H9 (cell line): Measurements from ENCODE around the gene ANKRD35. TPM values are rescaled to one million over a fixed set of nuclear protein-coding genes. Genes with fewer than 3 reads are reported as not detected.

Experiments
- DNase-seq: peaks from one replicate; pipeline ENCODE4 v3.0.0-alpha.2; 2017
- H2AFZ ChIP-seq: one replicate; pipeline ENCODE4 v1.6.1; 2013; ENCODE audit warnings: mild to moderate bottlenecking, low read length, control low read depth, moderate library complexity
- H2AK5ac ChIP-seq: 2 replicates; pipeline ENCODE4 v1.6.1; 2013; ENCODE audit warnings: low read length, control low read depth, mixed read lengths; ENCODE audit not compliant: insufficient read length
- H2BK120ac ChIP-seq: one replicate; pipeline ENCODE4 v1.6.1; 2013; ENCODE audit warnings: low read depth, mild to moderate bottlenecking, low read length, control low read depth, inconsistent platforms; ENCODE audit not compliant: poor library complexity, severe bottlenecking
- H2BK12ac ChIP-seq: 2 replicates; pipeline ENCODE4 v1.6.1; 2013; ENCODE audit warnings: low read length, control low read depth, mixed read lengths, low read depth; ENCODE audit not compliant: insufficient read length
- H2BK15ac ChIP-seq: 2 replicates; pipeline ENCODE4 v1.6.1; 2013; ENCODE audit warnings: low read depth, low read length, control low read depth
- H2BK20ac ChIP-seq: one replicate; pipeline ENCODE4 v1.6.1; 2013; ENCODE audit warnings: low read depth, mild to moderate bottlenecking, low read length, control low read depth, inconsistent platforms; ENCODE audit not compliant: poor library complexity, severe bottlenecking
- H2BK5ac ChIP-seq: 2 replicates; pipeline ENCODE4 v1.6.1; 2013; ENCODE audit warnings: low read length, control low read depth, mixed read lengths; ENCODE audit not compliant: insufficient read length
- H3K14ac ChIP-seq: 2 replicates; pipeline ENCODE4 v1.6.1; 2013; ENCODE audit warnings: low read length, control low read depth; ENCODE audit not compliant: insufficient read depth
- H3K18ac ChIP-seq: 2 replicates; pipeline ENCODE4 v1.6.1; 2013; ENCODE audit warnings: low read depth, mild to moderate bottlenecking, mixed read lengths, low read length, control low read depth; ENCODE audit not compliant: insufficient read length
- H3K23ac ChIP-seq: 2 replicates; pipeline ENCODE4 v1.6.1; 2013; ENCODE audit warnings: low read length, control low read depth, mixed read lengths, low read depth; ENCODE audit not compliant: insufficient read length
- H3K23me2 ChIP-seq: 2 replicates; pipeline ENCODE4 v1.6.1; 2013; ENCODE audit warnings: low read depth, mild to moderate bottlenecking, mixed read lengths, low read length, control low read depth; ENCODE audit not compliant: insufficient read length, poor library complexity, severe bottlenecking
- H3K27ac ChIP-seq: 2 replicates; pipeline ENCODE4 v1.5.1; 2013; ENCODE audit warnings: low read length, control low read depth, mixed read lengths, low read depth; ENCODE audit not compliant: insufficient read length
- H3K27me3 ChIP-seq: 2 replicates; pipeline ENCODE4 v1.6.1; 2013; ENCODE audit warnings: low read length, control low read depth, inconsistent platforms; ENCODE audit not compliant: insufficient read depth
- H3K4ac ChIP-seq: 2 replicates; pipeline ENCODE4 v1.6.1; 2013; ENCODE audit warnings: low read depth, mild to moderate bottlenecking, control low read depth, inconsistent platforms, low read length, moderate library complexity
- H3K4me1 ChIP-seq: 2 replicates; pipeline ENCODE4 v1.6.1; 2013; ENCODE audit warnings: low read length, control low read depth, inconsistent platforms; ENCODE audit not compliant: insufficient read depth
- H3K4me2 ChIP-seq: 2 replicates; pipeline ENCODE4 v1.6.1; 2013; ENCODE audit warnings: low read length, control low read depth, mixed read lengths; ENCODE audit not compliant: insufficient read length, insufficient read depth
- H3K56ac ChIP-seq: 2 replicates; pipeline ENCODE4 v1.6.1; 2013; ENCODE audit warnings: low read depth, mild to moderate bottlenecking, mixed read lengths, low read length, control low read depth; ENCODE audit not compliant: insufficient read length
- H3K79me1 ChIP-seq: 2 replicates; pipeline ENCODE4 v1.6.1; 2013; ENCODE audit warnings: low read depth, mild to moderate bottlenecking, moderate library complexity, low read length, control low read depth, inconsistent platforms; ENCODE audit not compliant: insufficient read depth, poor library complexity, severe bottlenecking
- H3K79me2 ChIP-seq: 2 replicates; pipeline ENCODE4 v1.6.1; 2013; ENCODE audit warnings: low read length, control low read depth, inconsistent platforms; ENCODE audit not compliant: insufficient read depth
- H3K9ac ChIP-seq: 2 replicates; pipeline ENCODE4 v1.6.1; 2013; ENCODE audit warnings: low read length, control low read depth, mixed read lengths; ENCODE audit not compliant: insufficient read length; ENCODE audit errors: extremely low read depth
- H3K9me3 ChIP-seq: one replicate; pipeline ENCODE4 v1.6.1; 2013; ENCODE audit warnings: low read depth, low read length, inconsistent platforms; ENCODE audit not compliant: control insufficient read depth
- H3T11ph ChIP-seq: one replicate; pipeline ENCODE4 v1.6.1; 2013; ENCODE audit warnings: mild to moderate bottlenecking, low read length, control low read depth, inconsistent platforms
- H4K20me1 ChIP-seq: one replicate; pipeline ENCODE4 v1.6.1; 2013; ENCODE audit not compliant: control insufficient read depth, insufficient read length, insufficient read depth
- H4K5ac ChIP-seq: 2 replicates; pipeline ENCODE4 v1.6.1; 2013; ENCODE audit warnings: low read depth, mild to moderate bottlenecking, mixed read lengths, low read length, control low read depth; ENCODE audit not compliant: insufficient read length
- H4K8ac ChIP-seq: replicated peaks from 2 replicates; pipeline ENCODE4 v1.6.1; 2013; ENCODE audit warnings: low read length, control low read depth, mixed read lengths, low read depth; ENCODE audit not compliant: insufficient read length
- H4K91ac ChIP-seq: 2 replicates; pipeline ENCODE4 v1.6.1; 2013; ENCODE audit warnings: low read depth, mild to moderate bottlenecking, moderate library complexity, mixed read lengths, low read length, control low read depth; ENCODE audit not compliant: insufficient read length
- H3K27ac Mint-ChIP-seq, 3 experiments: 2 replicates in 2 of 3; 3 replicates in 1 of 3; pipeline ENCODE4 v1.8.0; 2020 to 2021; ENCODE audit warnings: mixed read lengths in 3 of 3, mild to moderate bottlenecking in 1 of 3, moderate library complexity in 1 of 3
- H3K27me3 Mint-ChIP-seq: 2 replicates; pipeline ENCODE4 v1.8.0; 2021; ENCODE audit warnings: low read depth, mild to moderate bottlenecking, moderate library complexity, mixed read lengths
- H3K36me3 Mint-ChIP-seq, 3 experiments: 2 replicates in 2 of 3; 3 replicates in 1 of 3; pipeline ENCODE4 v1.8.0; 2020 to 2021; ENCODE audit warnings: low read depth in 3 of 3, mixed read lengths in 3 of 3; ENCODE audit not compliant: insufficient read depth in 1 of 3
- H3K4me1 Mint-ChIP-seq, 2 experiments: 2 replicates each; pipeline ENCODE4 v1.8.0; 2020; ENCODE audit warnings: mixed read lengths in 2 of 2
- H3K4me3 Mint-ChIP-seq, 2 experiments: 2 replicates in 1 of 2; 3 replicates in 1 of 2; pipeline ENCODE4 v1.8.0; 2020 to 2021; ENCODE audit warnings: mild to moderate bottlenecking in 2 of 2, mixed read lengths in 2 of 2, moderate library complexity in 1 of 2
- H3K9me3 Mint-ChIP-seq, 2 experiments: 2 replicates in 1 of 2; 3 replicates in 1 of 2; pipeline ENCODE4 v1.8.0; 2020; ENCODE audit warnings: mild to moderate bottlenecking in 2 of 2, mixed read lengths in 2 of 2, moderate library complexity in 1 of 2
- WGBS: extraction: QIAGEN DNeasy Blood & Tissue Kit; methylation state at CpG from one replicate; pipeline ENCODE4 v1.1.7; 2013; ENCODE audit warnings: missing lambda C conversion rate, low lambda C conversion rate, mixed read lengths; ENCODE audit not compliant: insufficient read length; ENCODE audit errors: extremely low coverage; 5-methylcytosine and 5-hydroxymethylcytosine counted together
- total RNA-seq: library from RNA; stranded (reverse); gene quantifications from 2 replicates; pipeline ENCODE4 v1.2.1, GENCODE V29; 2021
- TF ChIP-seq, protein P1 (sequence below): fragments of 200-600 bp; sonication (generic); conservative IDR thresholded peaks from 3 replicates; pipeline ENCODE4 v1.8.0; 2021; ENCODE audit warnings: antibody characterized with exemption, mild to moderate bottlenecking

Gene ANKRD35
- total RNA-seq, 1 experiment from 2014 or later: 0.28 TPM

DNA sequence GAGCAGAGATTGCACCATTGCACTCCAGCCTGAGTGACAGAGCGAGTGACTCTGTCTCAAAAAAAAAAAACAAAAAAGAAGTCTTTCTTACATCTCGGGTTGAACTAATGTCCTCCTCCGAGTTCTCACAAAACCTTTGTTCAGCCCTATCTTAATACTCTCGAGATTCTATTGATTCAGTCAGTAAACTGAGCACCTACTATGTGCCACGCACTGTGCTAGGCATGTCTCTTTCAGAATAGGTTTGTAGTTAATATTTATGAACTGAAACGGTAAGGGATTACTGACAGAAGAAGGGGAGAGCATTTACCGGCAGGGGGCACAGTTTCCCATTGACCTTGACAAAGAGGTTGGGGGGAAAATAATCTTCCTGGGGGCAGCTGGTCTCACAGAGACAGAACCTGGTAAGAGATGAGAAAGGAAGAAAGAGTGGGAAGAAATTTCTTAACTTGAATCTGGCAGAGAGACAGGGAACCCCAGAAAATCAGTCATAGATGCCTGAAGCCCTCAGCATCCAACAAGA, 30.2 kb downstream of the ANKRD35 start:
- Histone ChIP-seq H3K23me2 (no peaks in the 10 kb centered on the region), H4K8ac (no peak overlapping the region), H3K27ac (no peak overlapping the region), H4K5ac (no peak overlapping the region), H2BK15ac (no peak overlapping the region), H3K4me1 (peaks cover 4% of the 10 kb centered on the region; the same call in 1 of the 2 replicates), H3K4me2 (no peak overlapping the region), H3K9me3 (no peaks in the 10 kb centered on the region), H3K18ac (no peak overlapping the region), H2AFZ (no peak overlapping the region), H3T11ph (no peak overlapping the region), H3K14ac (no peak overlapping the region), H2AK5ac (no peak overlapping the region), H4K91ac (no peak overlapping the region), H2BK20ac (no peak overlapping the region), H3K27me3 (no peaks in the 10 kb centered on the region), H3K56ac (no peak overlapping the region), H4K20me1 (no peaks in the 10 kb centered on the region), H3K4ac (no peak overlapping the region), H2BK5ac (no peak overlapping the region), H3K23ac (no peak overlapping the region), H3K79me2 (no peaks in the 10 kb centered on the region), H3K9ac (no peak overlapping the region), H2BK12ac (no peak overlapping the region), H2BK120ac (no peak overlapping the region), H3K79me1 (peaks cover 3% of the 10 kb centered on the region)
- Mint-ChIP-seq H3K36me3 (peaks cover 52 to 60% (median 57%) of the 10 kb centered on the region in 3 experiments), H3K9me3 (peaks cover 4 to 5% of the 10 kb centered on the region in 2 experiments; a peak in 4 of 5 replicates), H3K4me3 (no peak overlapping the region), H3K27me3 (no peaks in the 10 kb centered on the region; the same call in 1 of the 2 replicates), H3K4me1 (peaks cover 7 to 14% of the 10 kb centered on the region in 2 experiments), H3K27ac (no peak overlapping the region)
- no peak for DNase-seq
- WGBS: no CpG with 5 or more reads among the region's 7 CpGs
- TF ChIP-seq, protein P1, sequence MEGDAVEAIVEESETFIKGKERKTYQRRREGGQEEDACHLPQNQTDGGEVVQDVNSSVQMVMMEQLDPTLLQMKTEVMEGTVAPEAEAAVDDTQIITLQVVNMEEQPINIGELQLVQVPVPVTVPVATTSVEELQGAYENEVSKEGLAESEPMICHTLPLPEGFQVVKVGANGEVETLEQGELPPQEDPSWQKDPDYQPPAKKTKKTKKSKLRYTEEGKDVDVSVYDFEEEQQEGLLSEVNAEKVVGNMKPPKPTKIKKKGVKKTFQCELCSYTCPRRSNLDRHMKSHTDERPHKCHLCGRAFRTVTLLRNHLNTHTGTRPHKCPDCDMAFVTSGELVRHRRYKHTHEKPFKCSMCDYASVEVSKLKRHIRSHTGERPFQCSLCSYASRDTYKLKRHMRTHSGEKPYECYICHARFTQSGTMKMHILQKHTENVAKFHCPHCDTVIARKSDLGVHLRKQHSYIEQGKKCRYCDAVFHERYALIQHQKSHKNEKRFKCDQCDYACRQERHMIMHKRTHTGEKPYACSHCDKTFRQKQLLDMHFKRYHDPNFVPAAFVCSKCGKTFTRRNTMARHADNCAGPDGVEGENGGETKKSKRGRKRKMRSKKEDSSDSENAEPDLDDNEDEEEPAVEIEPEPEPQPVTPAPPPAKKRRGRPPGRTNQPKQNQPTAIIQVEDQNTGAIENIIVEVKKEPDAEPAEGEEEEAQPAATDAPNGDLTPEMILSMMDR: no peak
